H9 (cell line): Measurements from ENCODE around the gene SEC61A2. TPM values are rescaled to one million over a fixed set of nuclear protein-coding genes. Genes with fewer than 3 reads are reported as not detected.

Source experiments
- DNase-seq: peaks from one replicate; pipeline ENCODE4 v3.0.0-alpha.2; 2017
- H2AFZ ChIP-seq: one replicate; pipeline ENCODE4 v1.6.1; 2013; ENCODE audit warnings: mild to moderate bottlenecking, low read length, control low read depth, moderate library complexity
- H2AK5ac ChIP-seq: 2 replicates; pipeline ENCODE4 v1.6.1; 2013; ENCODE audit warnings: low read length, control low read depth, mixed read lengths; ENCODE audit not compliant: insufficient read length
- H2BK120ac ChIP-seq: one replicate; pipeline ENCODE4 v1.6.1; 2013; ENCODE audit warnings: low read depth, mild to moderate bottlenecking, low read length, control low read depth, inconsistent platforms; ENCODE audit not compliant: poor library complexity, severe bottlenecking
- H2BK12ac ChIP-seq: 2 replicates; pipeline ENCODE4 v1.6.1; 2013; ENCODE audit warnings: low read length, control low read depth, mixed read lengths, low read depth; ENCODE audit not compliant: insufficient read length
- H2BK15ac ChIP-seq: 2 replicates; pipeline ENCODE4 v1.6.1; 2013; ENCODE audit warnings: low read depth, low read length, control low read depth
- H2BK20ac ChIP-seq: one replicate; pipeline ENCODE4 v1.6.1; 2013; ENCODE audit warnings: low read depth, mild to moderate bottlenecking, low read length, control low read depth, inconsistent platforms; ENCODE audit not compliant: poor library complexity, severe bottlenecking
- H2BK5ac ChIP-seq: 2 replicates; pipeline ENCODE4 v1.6.1; 2013; ENCODE audit warnings: low read length, control low read depth, mixed read lengths; ENCODE audit not compliant: insufficient read length
- H3K14ac ChIP-seq: 2 replicates; pipeline ENCODE4 v1.6.1; 2013; ENCODE audit warnings: low read length, control low read depth; ENCODE audit not compliant: insufficient read depth
- H3K18ac ChIP-seq: 2 replicates; pipeline ENCODE4 v1.6.1; 2013; ENCODE audit warnings: low read depth, mild to moderate bottlenecking, mixed read lengths, low read length, control low read depth; ENCODE audit not compliant: insufficient read length
- H3K23ac ChIP-seq: 2 replicates; pipeline ENCODE4 v1.6.1; 2013; ENCODE audit warnings: low read length, control low read depth, mixed read lengths, low read depth; ENCODE audit not compliant: insufficient read length
- H3K23me2 ChIP-seq: 2 replicates; pipeline ENCODE4 v1.6.1; 2013; ENCODE audit warnings: low read depth, mild to moderate bottlenecking, mixed read lengths, low read length, control low read depth; ENCODE audit not compliant: insufficient read length, poor library complexity, severe bottlenecking
- H3K27ac ChIP-seq: 2 replicates; pipeline ENCODE4 v1.5.1; 2013; ENCODE audit warnings: low read length, control low read depth, mixed read lengths, low read depth; ENCODE audit not compliant: insufficient read length
- H3K27me3 ChIP-seq: 2 replicates; pipeline ENCODE4 v1.6.1; 2013; ENCODE audit warnings: low read length, control low read depth, inconsistent platforms; ENCODE audit not compliant: insufficient read depth
- H3K4ac ChIP-seq: 2 replicates; pipeline ENCODE4 v1.6.1; 2013; ENCODE audit warnings: low read depth, mild to moderate bottlenecking, control low read depth, inconsistent platforms, low read length, moderate library complexity
- H3K4me1 ChIP-seq: 2 replicates; pipeline ENCODE4 v1.6.1; 2013; ENCODE audit warnings: low read length, control low read depth, inconsistent platforms; ENCODE audit not compliant: insufficient read depth
- H3K4me2 ChIP-seq: 2 replicates; pipeline ENCODE4 v1.6.1; 2013; ENCODE audit warnings: low read length, control low read depth, mixed read lengths; ENCODE audit not compliant: insufficient read length, insufficient read depth
- H3K56ac ChIP-seq: 2 replicates; pipeline ENCODE4 v1.6.1; 2013; ENCODE audit warnings: low read depth, mild to moderate bottlenecking, mixed read lengths, low read length, control low read depth; ENCODE audit not compliant: insufficient read length
- H3K79me1 ChIP-seq: 2 replicates; pipeline ENCODE4 v1.6.1; 2013; ENCODE audit warnings: low read depth, mild to moderate bottlenecking, moderate library complexity, low read length, control low read depth, inconsistent platforms; ENCODE audit not compliant: insufficient read depth, poor library complexity, severe bottlenecking
- H3K79me2 ChIP-seq: 2 replicates; pipeline ENCODE4 v1.6.1; 2013; ENCODE audit warnings: low read length, control low read depth, inconsistent platforms; ENCODE audit not compliant: insufficient read depth
- H3K9ac ChIP-seq: 2 replicates; pipeline ENCODE4 v1.6.1; 2013; ENCODE audit warnings: low read length, control low read depth, mixed read lengths; ENCODE audit not compliant: insufficient read length; ENCODE audit errors: extremely low read depth
- H3K9me3 ChIP-seq: one replicate; pipeline ENCODE4 v1.6.1; 2013; ENCODE audit warnings: low read depth, low read length, inconsistent platforms; ENCODE audit not compliant: control insufficient read depth
- H3T11ph ChIP-seq: one replicate; pipeline ENCODE4 v1.6.1; 2013; ENCODE audit warnings: mild to moderate bottlenecking, low read length, control low read depth, inconsistent platforms
- H4K20me1 ChIP-seq: one replicate; pipeline ENCODE4 v1.6.1; 2013; ENCODE audit not compliant: control insufficient read depth, insufficient read length, insufficient read depth
- H4K5ac ChIP-seq: 2 replicates; pipeline ENCODE4 v1.6.1; 2013; ENCODE audit warnings: low read depth, mild to moderate bottlenecking, mixed read lengths, low read length, control low read depth; ENCODE audit not compliant: insufficient read length
- H4K8ac ChIP-seq: replicated peaks from 2 replicates; pipeline ENCODE4 v1.6.1; 2013; ENCODE audit warnings: low read length, control low read depth, mixed read lengths, low read depth; ENCODE audit not compliant: insufficient read length
- H4K91ac ChIP-seq: 2 replicates; pipeline ENCODE4 v1.6.1; 2013; ENCODE audit warnings: low read depth, mild to moderate bottlenecking, moderate library complexity, mixed read lengths, low read length, control low read depth; ENCODE audit not compliant: insufficient read length
- H3K27ac Mint-ChIP-seq, 3 experiments: 2 replicates in 2 of 3; 3 replicates in 1 of 3; pipeline ENCODE4 v1.8.0; 2020 to 2021; ENCODE audit warnings: mixed read lengths in 3 of 3, mild to moderate bottlenecking in 1 of 3, moderate library complexity in 1 of 3
- H3K27me3 Mint-ChIP-seq: 2 replicates; pipeline ENCODE4 v1.8.0; 2021; ENCODE audit warnings: low read depth, mild to moderate bottlenecking, moderate library complexity, mixed read lengths
- H3K36me3 Mint-ChIP-seq, 3 experiments: 2 replicates in 2 of 3; 3 replicates in 1 of 3; pipeline ENCODE4 v1.8.0; 2020 to 2021; ENCODE audit warnings: low read depth in 3 of 3, mixed read lengths in 3 of 3; ENCODE audit not compliant: insufficient read depth in 1 of 3
- H3K4me1 Mint-ChIP-seq, 2 experiments: 2 replicates each; pipeline ENCODE4 v1.8.0; 2020; ENCODE audit warnings: mixed read lengths in 2 of 2
- H3K4me3 Mint-ChIP-seq, 2 experiments: 2 replicates in 1 of 2; 3 replicates in 1 of 2; pipeline ENCODE4 v1.8.0; 2020 to 2021; ENCODE audit warnings: mild to moderate bottlenecking in 2 of 2, mixed read lengths in 2 of 2, moderate library complexity in 1 of 2
- H3K9me3 Mint-ChIP-seq, 2 experiments: 2 replicates in 1 of 2; 3 replicates in 1 of 2; pipeline ENCODE4 v1.8.0; 2020; ENCODE audit warnings: mild to moderate bottlenecking in 2 of 2, mixed read lengths in 2 of 2, moderate library complexity in 1 of 2
- WGBS: extraction: QIAGEN DNeasy Blood & Tissue Kit; methylation state at CpG from one replicate; pipeline ENCODE4 v1.1.7; 2013; ENCODE audit warnings: missing lambda C conversion rate, low lambda C conversion rate, mixed read lengths; ENCODE audit not compliant: insufficient read length; ENCODE audit errors: extremely low coverage; 5-methylcytosine and 5-hydroxymethylcytosine counted together
- total RNA-seq: library from RNA; stranded (reverse); gene quantifications from 2 replicates; pipeline ENCODE4 v1.2.1, GENCODE V29; 2021
- TF ChIP-seq, protein P1 (sequence below): fragments of 200-600 bp; sonication (generic); conservative IDR thresholded peaks from 3 replicates; pipeline ENCODE4 v1.8.0; 2021; ENCODE audit warnings: antibody characterized with exemption, mild to moderate bottlenecking

SEC61A2 gene
- total RNA-seq, 1 experiment from 2014 or later: 13.9 TPM

DNA sequence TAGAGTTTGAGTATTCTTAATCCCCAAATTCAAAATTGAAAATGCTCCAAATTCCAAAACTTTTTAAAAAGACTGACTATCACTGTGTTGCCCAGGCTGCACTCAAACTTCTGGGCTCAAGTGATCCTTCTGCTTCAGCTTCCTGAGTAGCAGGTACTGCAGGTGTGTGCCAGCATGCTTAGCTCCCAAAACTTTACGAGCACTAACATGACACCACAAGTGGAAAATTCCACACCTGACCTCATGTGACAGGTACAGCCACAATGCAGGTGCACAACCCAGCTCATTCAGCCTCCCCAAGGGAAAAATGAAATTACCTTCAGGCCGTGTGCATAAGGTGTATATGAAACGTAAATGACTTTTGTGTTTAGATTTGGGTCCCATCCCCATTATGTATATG is 83.0 kb downstream of the SEC61A2 start:
- no peaks in the 10 kb centered on the region for H3K9me3 Mint-ChIP-seq
- Histone ChIP-seq H2BK5ac (no peak overlapping the region), H3K14ac (no peak overlapping the region), H2BK20ac (no peak overlapping the region), H4K20me1 (no peaks in the 10 kb centered on the region), H3K4me1 (no peaks in the 10 kb centered on the region), H3K79me2 (0 out of 2 replicates have a peak, but pooled peaks cover under 1% of the 10 kb centered on the region), H3K27ac (no peak overlapping the region), H2BK15ac (no peak overlapping the region), H2AFZ (no peak overlapping the region), H3T11ph (no peak overlapping the region), H3K4me2 (no peak overlapping the region), H3K9ac (no peak overlapping the region), H2BK12ac (no peak overlapping the region), H2BK120ac (no peak overlapping the region), H3K23me2 (no peaks in the 10 kb centered on the region), H3K23ac (no peak overlapping the region), H4K5ac (no peak overlapping the region), H4K91ac (no peak overlapping the region), H3K27me3 (no peaks in the 10 kb centered on the region), H2AK5ac (no peak overlapping the region), H3K79me1 (peaks cover 1% of the 10 kb centered on the region), H3K56ac (no peak overlapping the region), H3K4ac (no peak overlapping the region), H3K9me3 (no peaks in the 10 kb centered on the region), H3K18ac (no peak overlapping the region), H4K8ac (no peak overlapping the region)
- H3K27me3 Mint-ChIP-seq: no peaks in the 10 kb centered on the region
- no peak overlapping the region for H3K4me3 Mint-ChIP-seq
- peaks cover 44 to 77% (median 76%) of the 10 kb centered on the region in 3 experiments; a peak in 6 of 7 replicates for H3K36me3 Mint-ChIP-seq
- H3K4me1 Mint-ChIP-seq: no peaks in the 10 kb centered on the region
- H3K27ac Mint-ChIP-seq: no peak overlapping the region
- WGBS: no CpG with 5 or more reads among the region's 3 CpGs
- DNase-seq: no peak
- TF ChIP-seq, protein P1, sequence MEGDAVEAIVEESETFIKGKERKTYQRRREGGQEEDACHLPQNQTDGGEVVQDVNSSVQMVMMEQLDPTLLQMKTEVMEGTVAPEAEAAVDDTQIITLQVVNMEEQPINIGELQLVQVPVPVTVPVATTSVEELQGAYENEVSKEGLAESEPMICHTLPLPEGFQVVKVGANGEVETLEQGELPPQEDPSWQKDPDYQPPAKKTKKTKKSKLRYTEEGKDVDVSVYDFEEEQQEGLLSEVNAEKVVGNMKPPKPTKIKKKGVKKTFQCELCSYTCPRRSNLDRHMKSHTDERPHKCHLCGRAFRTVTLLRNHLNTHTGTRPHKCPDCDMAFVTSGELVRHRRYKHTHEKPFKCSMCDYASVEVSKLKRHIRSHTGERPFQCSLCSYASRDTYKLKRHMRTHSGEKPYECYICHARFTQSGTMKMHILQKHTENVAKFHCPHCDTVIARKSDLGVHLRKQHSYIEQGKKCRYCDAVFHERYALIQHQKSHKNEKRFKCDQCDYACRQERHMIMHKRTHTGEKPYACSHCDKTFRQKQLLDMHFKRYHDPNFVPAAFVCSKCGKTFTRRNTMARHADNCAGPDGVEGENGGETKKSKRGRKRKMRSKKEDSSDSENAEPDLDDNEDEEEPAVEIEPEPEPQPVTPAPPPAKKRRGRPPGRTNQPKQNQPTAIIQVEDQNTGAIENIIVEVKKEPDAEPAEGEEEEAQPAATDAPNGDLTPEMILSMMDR: no peak
